Osteocyte (in vitro differentiated cells): Measurements from ENCODE around the gene HTR3B. TPM values are rescaled to one million over a fixed set of nuclear protein-coding genes. Genes with fewer than 3 reads are reported as not detected.

ENCODE experiments used
- DNase-seq: peaks from one replicate; pipeline ENCODE4 v3.0.0; 2021; ENCODE audit warnings: mixed read lengths; ENCODE audit not compliant: unreplicated experiment; ENCODE audit errors: extremely low spot score
- H3K27ac Mint-ChIP-seq: one replicate; pipeline ENCODE4 v1.8.0; 2021; ENCODE audit warnings: mild to moderate bottlenecking, mixed read lengths; ENCODE audit not compliant: unreplicated experiment
- H3K27me3 Mint-ChIP-seq: one replicate; pipeline ENCODE4 v1.8.0; 2021; ENCODE audit warnings: mixed read lengths; ENCODE audit not compliant: unreplicated experiment
- H3K36me3 Mint-ChIP-seq: one replicate; pipeline ENCODE4 v1.8.0; 2021; ENCODE audit warnings: mixed read lengths; ENCODE audit not compliant: unreplicated experiment
- H3K4me1 Mint-ChIP-seq: one replicate; pipeline ENCODE4 v1.8.0; 2021; ENCODE audit warnings: mixed read lengths; ENCODE audit not compliant: unreplicated experiment
- H3K4me3 Mint-ChIP-seq: one replicate; pipeline ENCODE4 v1.8.0; 2021; ENCODE audit warnings: mild to moderate bottlenecking, moderate library complexity, mixed read lengths; ENCODE audit not compliant: unreplicated experiment
- H3K9me3 Mint-ChIP-seq: one replicate; pipeline ENCODE4 v1.8.0; 2021; ENCODE audit warnings: mixed read lengths; ENCODE audit not compliant: unreplicated experiment
- total RNA-seq: library from RNA; stranded (reverse); gene quantifications from 2 replicates; pipeline ENCODE4 v1.2.1, GENCODE V29; 2021
- TF ChIP-seq, protein P1 (sequence below): fragments of 200-600 bp; sonication (generic); IDR thresholded peaks from 2 replicates; pipeline ENCODE4 v1.5.0; 2021; ENCODE audit warnings: antibody characterized with exemption, mild to moderate bottlenecking, moderate library complexity

Gene HTR3B
- total RNA-seq, 1 donor from 2014 or later: not detected

DNA sequence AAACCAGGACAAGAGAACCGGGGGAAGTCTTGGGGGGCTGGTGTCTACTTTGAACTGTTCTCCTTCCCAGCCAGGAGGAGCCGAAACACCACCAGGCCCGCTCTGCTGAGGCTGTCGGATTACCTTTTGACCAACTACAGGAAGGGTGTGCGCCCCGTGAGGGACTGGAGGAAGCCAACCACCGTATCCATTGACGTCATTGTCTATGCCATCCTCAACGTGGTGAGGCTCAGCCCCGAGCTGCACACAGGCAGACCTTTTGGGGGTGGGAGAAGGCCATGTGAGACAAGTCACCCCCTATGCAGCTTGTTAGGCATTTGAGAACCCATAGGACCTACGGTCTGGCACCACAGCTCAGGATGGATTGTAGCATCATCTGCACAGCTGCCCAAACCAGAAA lies 73.1 kb downstream of the HTR3B start:
- TF ChIP-seq, protein P1, sequence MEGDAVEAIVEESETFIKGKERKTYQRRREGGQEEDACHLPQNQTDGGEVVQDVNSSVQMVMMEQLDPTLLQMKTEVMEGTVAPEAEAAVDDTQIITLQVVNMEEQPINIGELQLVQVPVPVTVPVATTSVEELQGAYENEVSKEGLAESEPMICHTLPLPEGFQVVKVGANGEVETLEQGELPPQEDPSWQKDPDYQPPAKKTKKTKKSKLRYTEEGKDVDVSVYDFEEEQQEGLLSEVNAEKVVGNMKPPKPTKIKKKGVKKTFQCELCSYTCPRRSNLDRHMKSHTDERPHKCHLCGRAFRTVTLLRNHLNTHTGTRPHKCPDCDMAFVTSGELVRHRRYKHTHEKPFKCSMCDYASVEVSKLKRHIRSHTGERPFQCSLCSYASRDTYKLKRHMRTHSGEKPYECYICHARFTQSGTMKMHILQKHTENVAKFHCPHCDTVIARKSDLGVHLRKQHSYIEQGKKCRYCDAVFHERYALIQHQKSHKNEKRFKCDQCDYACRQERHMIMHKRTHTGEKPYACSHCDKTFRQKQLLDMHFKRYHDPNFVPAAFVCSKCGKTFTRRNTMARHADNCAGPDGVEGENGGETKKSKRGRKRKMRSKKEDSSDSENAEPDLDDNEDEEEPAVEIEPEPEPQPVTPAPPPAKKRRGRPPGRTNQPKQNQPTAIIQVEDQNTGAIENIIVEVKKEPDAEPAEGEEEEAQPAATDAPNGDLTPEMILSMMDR: no peak
- no peaks in the 10 kb centered on the region for H3K4me1 Mint-ChIP-seq
- H3K9me3 Mint-ChIP-seq: no peaks in the 10 kb centered on the region
- H3K4me3 Mint-ChIP-seq: no peak overlapping the region
- peaks cover 25% of the 10 kb centered on the region for H3K27me3 Mint-ChIP-seq
- no peaks in the 10 kb centered on the region for H3K36me3 Mint-ChIP-seq
- no peak for DNase-seq
- H3K27ac Mint-ChIP-seq: no peak overlapping the region

DNA sequence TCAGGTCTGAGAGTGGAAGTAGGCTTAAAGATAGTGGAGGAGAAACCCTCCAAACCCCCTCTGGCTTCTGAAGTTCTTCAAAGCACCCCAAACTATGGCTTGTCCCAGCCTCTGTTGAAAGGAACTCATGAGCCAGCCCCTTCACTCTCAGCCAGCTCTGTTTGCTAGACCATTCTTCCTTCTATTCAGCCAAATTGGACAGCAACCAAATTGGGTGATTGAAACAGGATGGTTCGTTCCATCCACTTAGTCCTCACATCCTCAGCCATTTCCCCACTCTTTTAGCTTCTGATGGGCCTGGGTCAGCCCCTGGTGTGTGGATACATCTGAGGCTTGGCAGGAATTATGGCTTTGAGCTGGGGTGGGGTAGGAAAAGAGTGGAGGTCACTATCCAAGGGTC lies 74.8 kb downstream of the HTR3B start:
- peaks cover 29% of the 10 kb centered on the region for H3K27me3 Mint-ChIP-seq
- no peak overlapping the region for H3K27ac Mint-ChIP-seq
- H3K4me3 Mint-ChIP-seq: no peak overlapping the region
- TF ChIP-seq, protein P1: no peak
- H3K9me3 Mint-ChIP-seq: no peaks in the 10 kb centered on the region
- no peaks in the 10 kb centered on the region for H3K4me1 Mint-ChIP-seq
- no peaks in the 10 kb centered on the region for H3K36me3 Mint-ChIP-seq
- DNase-seq: no peak

DNA sequence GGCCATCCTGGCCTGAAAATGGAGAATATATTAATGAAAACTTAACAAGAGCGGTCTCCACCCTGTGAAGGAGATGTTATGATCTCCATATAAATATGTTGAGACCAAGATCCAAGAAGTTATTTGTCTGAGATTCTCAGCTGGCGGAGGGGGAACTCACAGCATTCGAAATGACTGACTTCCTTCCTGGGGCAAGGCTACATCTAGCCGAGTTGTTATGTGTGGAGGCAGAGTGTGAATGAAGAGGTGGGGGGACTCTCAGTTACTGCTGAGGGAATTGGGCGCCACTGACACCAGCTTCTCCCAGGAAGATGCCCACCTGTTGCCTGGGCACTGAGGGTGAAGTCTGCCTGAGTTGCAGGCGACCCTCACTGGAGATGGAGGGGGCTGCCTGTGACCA lies 76.2 kb downstream of the HTR3B start:
- Mint-ChIP-seq H3K4me3 (no peak overlapping the region), H3K27me3 (peaks cover 29% of the 10 kb centered on the region), H3K9me3 (no peaks in the 10 kb centered on the region), H3K27ac (no peak overlapping the region), H3K4me1 (no peaks in the 10 kb centered on the region), H3K36me3 (no peaks in the 10 kb centered on the region)
- no peak for DNase-seq
- TF ChIP-seq, protein P1: no peak

DNA sequence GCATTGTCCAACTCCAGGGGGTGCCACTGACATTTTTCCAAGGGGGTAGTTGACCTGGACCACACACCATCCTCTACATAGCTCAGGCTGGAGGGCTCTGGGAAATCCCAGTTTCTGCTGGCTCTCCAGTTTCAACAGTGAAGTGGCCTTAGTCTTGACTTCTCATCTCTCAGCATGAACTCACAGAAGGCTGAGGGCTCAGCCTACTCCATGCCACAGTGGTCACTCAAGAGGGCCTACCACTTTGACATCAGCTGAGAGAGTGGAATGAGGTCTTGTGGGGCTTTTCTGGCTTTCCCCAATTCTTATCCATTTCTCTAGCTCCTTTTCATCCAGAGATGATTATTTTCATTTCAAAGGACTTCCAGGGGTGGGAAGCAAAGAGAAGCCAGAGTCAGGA lies 77.7 kb downstream of the HTR3B start:
- no peak for DNase-seq
- Mint-ChIP-seq H3K4me3 (no peak overlapping the region), H3K9me3 (no peaks in the 10 kb centered on the region), H3K36me3 (no peaks in the 10 kb centered on the region), H3K4me1 (no peaks in the 10 kb centered on the region), H3K27me3 (peaks cover 21% of the 10 kb centered on the region), H3K27ac (no peak overlapping the region)
- TF ChIP-seq, protein P1: no peak

DNA sequence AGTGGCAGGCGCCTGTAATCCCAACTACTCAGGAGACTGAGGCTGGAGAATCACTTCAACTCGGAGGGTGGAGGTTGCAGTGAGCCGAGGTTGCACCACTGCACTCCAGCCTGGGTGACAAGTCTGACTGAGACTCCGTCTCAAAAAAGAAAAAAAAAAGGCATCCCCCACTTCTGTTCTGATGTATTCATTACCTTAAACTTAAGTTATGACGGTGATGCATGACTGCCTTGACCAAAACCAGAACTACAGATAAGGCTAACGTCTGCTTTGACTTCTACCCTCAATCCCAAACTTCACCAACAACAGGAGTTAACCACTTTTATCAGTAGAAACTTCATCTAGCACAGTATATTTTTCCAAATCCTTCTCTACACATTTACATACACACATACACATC lies 80.2 kb downstream of the HTR3B start:
- Mint-ChIP-seq H3K27ac (no peak overlapping the region), H3K36me3 (no peaks in the 10 kb centered on the region), H3K27me3 (peaks cover 21% of the 10 kb centered on the region), H3K4me3 (no peak overlapping the region), H3K9me3 (no peaks in the 10 kb centered on the region), H3K4me1 (no peaks in the 10 kb centered on the region)
- TF ChIP-seq, protein P1: no peak
- no peak for DNase-seq
